Measurements from ENCODE around the gene GPATCH11. TPM values are rescaled to one million over a fixed set of nuclear protein-coding genes. Genes with fewer than 3 reads are reported as not detected.

The GPATCH11 gene
- polyA plus RNA-seq (2013, experiment 1 of 2), result 5.1 TPM
- polyA plus RNA-seq (2013, experiment 2 of 2), result 6.0 TPM

DNA sequence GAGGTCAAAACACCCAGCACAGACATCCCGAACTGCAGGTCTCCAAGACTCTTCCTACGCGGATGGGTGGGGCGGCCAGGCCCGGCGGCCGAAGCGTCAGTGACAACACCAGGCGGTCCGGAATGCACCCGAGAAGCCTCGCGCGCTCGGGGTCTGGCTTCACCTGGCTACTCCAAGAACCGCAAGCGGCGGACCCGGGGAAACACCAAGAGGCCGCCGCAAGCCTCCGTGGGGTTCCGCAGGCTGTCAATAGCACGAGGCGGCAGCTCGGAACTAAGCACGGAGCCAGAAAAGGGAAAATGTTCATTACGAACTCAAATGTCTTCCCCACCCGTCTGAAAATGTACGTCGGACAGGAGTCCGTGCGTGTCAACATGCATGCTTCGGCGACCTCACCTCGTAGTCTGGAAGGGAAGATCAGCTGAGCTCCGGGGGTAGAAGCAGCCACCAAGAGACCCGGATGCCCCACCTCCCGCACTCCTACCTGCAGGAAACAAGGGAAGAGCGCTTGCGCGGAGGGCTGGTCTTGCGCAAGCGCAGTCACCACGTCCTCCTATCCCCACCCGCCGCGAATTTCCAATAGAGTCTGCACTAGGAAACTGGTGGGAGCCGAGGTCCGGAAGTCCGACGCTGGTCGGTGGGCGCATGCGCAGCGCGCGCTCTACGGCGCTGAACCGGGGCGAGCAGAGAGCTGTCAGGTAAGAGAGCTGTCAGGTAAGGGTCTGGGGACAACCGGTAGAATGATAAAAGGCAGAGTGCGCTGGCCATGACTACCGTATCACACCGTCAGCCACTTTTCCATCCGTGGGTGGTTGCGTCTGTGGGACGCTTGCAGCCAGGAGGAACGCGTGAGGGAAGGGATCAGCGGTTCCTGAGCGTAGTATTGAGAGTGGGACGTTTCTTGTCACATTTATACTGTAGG is at the start of gene GPATCH11, which contains the start of gene HEATR5B:
Gene GPATCH11 (plus strand): TSS at position 646 of the 922 bp plus-strand sequence. CDS start 3,864 bp downstream, outside the sequence.
Gene HEATR5B (minus strand): TSS at position 500 of the 922 bp plus-strand sequence. CDS start 958 bp downstream, outside the sequence.
- under 1% methylated on average over 72 of the region's 74 CpGs for WGBS
- Histone ChIP-seq H3K27me3 (ENCODE audit: insufficient read depth, low read length) (no peaks in the 10 kb centered on the region), H3K4me3 (ENCODE audit: low read length) (peak within 1 kb of the TSS; percentile 85), H3K9me3 (ENCODE audit: insufficient read depth, low read depth, low read length) (no peaks in the 10 kb centered on the region), H3K27ac (ENCODE audit: low read depth, low read length) (peak within 1 kb of the TSS; percentile 7; the same call in 1 of the 2 replicates), H3K36me3 (ENCODE audit: insufficient read depth, low read length) (peaks cover 2% of the 10 kb centered on the region), H3K4me1 (ENCODE audit: insufficient read depth, low read length) (peaks cover 5% of the 10 kb centered on the region; the same call in 1 of the 2 replicates), H3K9ac (ENCODE audit: low read depth, low read length) (peak within 1 kb of the TSS; percentile 76)

GRCh38 chr2:37037771-37038170 is 46.5 kb upstream of the GPATCH11 start:
- Histone ChIP-seq H3K9ac (ENCODE audit: low read depth, low read length) (no peak overlapping the region), H3K9me3 (ENCODE audit: insufficient read depth, low read depth, low read length) (no peaks in the 10 kb centered on the region), H3K36me3 (ENCODE audit: insufficient read depth, low read length) (peaks cover 23% of the 10 kb centered on the region), H3K4me1 (ENCODE audit: insufficient read depth, low read length) (no peaks in the 10 kb centered on the region), H3K27ac (ENCODE audit: low read depth, low read length) (no peak overlapping the region), H3K27me3 (ENCODE audit: insufficient read depth, low read length) (no peaks in the 10 kb centered on the region), H3K4me3 (ENCODE audit: low read length) (no peak overlapping the region)
- 90% methylated on average over 1 of the region's 2 CpGs for WGBS

GRCh38 chr2:37039580-37039979 is 44.7 kb upstream of the GPATCH11 start:
- Histone ChIP-seq H3K36me3 (ENCODE audit: insufficient read depth, low read length) (peaks cover 23% of the 10 kb centered on the region), H3K4me1 (ENCODE audit: insufficient read depth, low read length) (no peaks in the 10 kb centered on the region), H3K27ac (ENCODE audit: low read depth, low read length) (no peak overlapping the region), H3K9me3 (ENCODE audit: insufficient read depth, low read depth, low read length) (no peaks in the 10 kb centered on the region), H3K9ac (ENCODE audit: low read depth, low read length) (no peak overlapping the region), H3K27me3 (ENCODE audit: insufficient read depth, low read length) (no peaks in the 10 kb centered on the region), H3K4me3 (ENCODE audit: low read length) (no peak overlapping the region)
- WGBS, result 100% methylated on average over 2 of the region's 3 CpGs

DNA sequence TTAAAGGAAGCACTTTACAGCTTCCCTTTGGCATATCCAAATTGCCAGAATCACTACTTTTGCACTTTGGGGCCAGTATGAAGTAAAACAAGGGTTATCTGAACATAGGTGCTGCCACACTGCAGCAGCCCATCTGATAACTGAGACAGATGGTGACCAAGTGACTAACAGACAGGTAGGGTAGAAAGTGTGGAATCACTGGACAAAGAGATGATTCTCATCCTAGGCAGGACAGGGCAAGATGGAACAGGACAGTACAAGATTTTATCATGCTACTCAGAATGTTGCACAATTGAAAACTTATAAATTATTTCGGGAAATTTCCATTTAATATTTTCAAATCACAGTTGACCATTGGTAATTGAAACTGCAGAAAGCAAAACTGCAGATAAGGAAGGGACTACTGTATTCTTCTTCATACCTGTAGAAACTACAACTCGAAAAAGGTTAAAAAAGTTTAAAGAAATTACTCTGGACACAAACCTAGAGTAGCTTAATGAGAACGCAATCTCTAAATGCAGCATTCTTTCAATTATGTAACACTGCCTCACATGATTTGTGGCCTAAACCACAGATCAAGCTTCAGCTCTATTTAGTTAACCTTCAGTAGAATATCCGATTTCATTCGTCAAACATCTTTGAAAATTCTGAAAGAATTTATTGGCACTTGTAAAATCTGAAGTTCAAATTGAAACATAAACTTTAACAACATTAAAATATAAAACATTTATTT is 31.6 kb upstream of the GPATCH11 start:
- Histone ChIP-seq H3K27me3 (ENCODE audit: insufficient read depth, low read length) (no peaks in the 10 kb centered on the region), H3K9me3 (ENCODE audit: insufficient read depth, low read depth, low read length) (no peaks in the 10 kb centered on the region), H3K4me1 (ENCODE audit: insufficient read depth, low read length) (no peaks in the 10 kb centered on the region), H3K4me3 (ENCODE audit: low read length) (no peak overlapping the region), H3K27ac (ENCODE audit: low read depth, low read length) (no peak overlapping the region), H3K36me3 (ENCODE audit: insufficient read depth, low read length) (peaks cover 68% of the 10 kb centered on the region), H3K9ac (ENCODE audit: low read depth, low read length) (no peak overlapping the region)
- WGBS, result 96% methylated on average over 5 of the region's 5 CpGs

DNA sequence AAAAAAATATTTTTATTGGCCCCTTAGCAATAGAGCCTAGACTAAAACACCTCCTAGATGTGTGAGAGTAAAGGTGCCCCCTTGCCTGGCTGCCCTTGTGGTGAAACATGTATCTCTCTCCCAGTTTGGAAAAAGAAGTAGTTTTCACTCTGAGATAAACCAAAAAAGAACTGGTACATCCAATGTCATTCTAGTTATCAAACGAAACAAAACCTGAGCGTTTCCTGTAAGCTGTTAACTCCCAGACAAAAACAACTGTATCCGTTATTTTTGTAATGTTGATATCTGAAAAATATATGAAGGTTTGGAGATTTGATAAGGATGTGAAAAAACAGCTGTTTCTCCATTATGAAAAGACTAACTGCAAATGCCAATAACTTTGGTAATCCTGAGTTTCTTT is 24.5 kb upstream of the GPATCH11 start:
- no peak overlapping the region for H3K27ac ChIP-seq (ENCODE audit: low read depth, low read length)
- no peaks in the 10 kb centered on the region for H3K27me3 ChIP-seq (ENCODE audit: insufficient read depth, low read length)
- peaks cover 76% of the 10 kb centered on the region for H3K36me3 ChIP-seq (ENCODE audit: insufficient read depth, low read length)
- no peaks in the 10 kb centered on the region for H3K4me1 ChIP-seq (ENCODE audit: insufficient read depth, low read length)
- no peaks in the 10 kb centered on the region for H3K9me3 ChIP-seq (ENCODE audit: insufficient read depth, low read depth, low read length)
- no peak overlapping the region for H3K9ac ChIP-seq (ENCODE audit: low read depth, low read length)
- WGBS, result 98% methylated on average over 3 of the region's 3 CpGs
- no peak overlapping the region for H3K4me3 ChIP-seq (ENCODE audit: low read length)

DNA sequence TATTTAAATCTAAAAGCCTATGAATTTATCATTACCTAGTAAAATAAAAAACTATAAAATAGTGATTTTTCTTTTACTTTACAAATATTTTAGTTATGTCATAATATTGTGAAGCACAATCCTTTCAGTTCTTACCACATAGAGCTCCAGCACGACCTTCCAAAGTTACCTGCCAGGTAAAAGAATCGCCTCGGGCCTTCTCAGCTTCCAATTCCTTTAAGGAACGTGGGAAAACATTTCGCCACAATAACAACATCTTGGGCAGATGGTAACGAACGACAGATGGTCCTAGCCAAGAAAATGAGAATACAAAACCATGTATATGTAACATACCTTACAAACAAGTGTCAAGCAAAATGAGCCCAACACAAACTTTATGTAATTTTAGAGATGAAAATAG is 23.9 kb upstream of the GPATCH11 start:
- WGBS, result 94% methylated on average over 7 of the region's 7 CpGs
- no peaks in the 10 kb centered on the region for H3K9me3 ChIP-seq (ENCODE audit: insufficient read depth, low read depth, low read length)
- no peak overlapping the region for H3K27ac ChIP-seq (ENCODE audit: low read depth, low read length)
- no peak overlapping the region for H3K4me3 ChIP-seq (ENCODE audit: low read length)
- no peaks in the 10 kb centered on the region for H3K27me3 ChIP-seq (ENCODE audit: insufficient read depth, low read length)
- H3K4me1 ChIP-seq (ENCODE audit: insufficient read depth, low read length), result no peaks in the 10 kb centered on the region
- H3K9ac ChIP-seq (ENCODE audit: low read depth, low read length), result no peak overlapping the region
- peaks cover 79% of the 10 kb centered on the region for H3K36me3 ChIP-seq (ENCODE audit: insufficient read depth, low read length)

DNA sequence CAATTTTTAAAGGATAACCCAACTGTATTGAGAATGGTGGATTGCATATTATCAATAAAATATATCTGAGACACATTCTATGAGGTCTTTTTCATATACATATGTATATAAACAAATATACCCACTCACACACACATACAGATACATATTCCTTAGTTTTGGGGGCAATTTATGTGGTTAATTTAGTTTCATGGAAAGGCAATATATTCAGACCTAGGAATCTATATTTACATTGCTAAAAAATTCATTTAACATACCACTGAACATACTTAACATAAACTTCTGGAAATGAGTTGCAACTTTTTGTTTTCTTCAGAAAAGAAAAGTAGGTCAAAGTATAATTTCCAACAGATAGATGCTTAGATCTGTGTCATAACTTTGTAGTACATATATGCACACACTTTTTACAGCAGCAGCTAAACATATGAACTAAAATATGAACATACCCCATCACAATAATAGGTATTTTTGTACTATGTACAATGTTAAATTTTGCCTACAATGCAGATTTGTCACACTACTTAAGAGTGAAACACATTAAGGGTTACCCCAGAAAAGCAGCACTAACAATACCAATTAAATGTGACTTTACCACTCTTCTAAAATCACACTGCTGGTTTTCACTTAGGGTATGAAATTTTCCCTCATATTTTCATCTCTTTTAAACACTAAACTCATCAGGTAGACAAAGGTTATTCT is 23.2 kb upstream of the GPATCH11 start:
- no peaks in the 10 kb centered on the region for H3K4me1 ChIP-seq (ENCODE audit: insufficient read depth, low read length)
- H3K27ac ChIP-seq (ENCODE audit: low read depth, low read length), result no peak overlapping the region
- no peaks in the 10 kb centered on the region for H3K9me3 ChIP-seq (ENCODE audit: insufficient read depth, low read depth, low read length)
- no peak overlapping the region for H3K9ac ChIP-seq (ENCODE audit: low read depth, low read length)
- H3K4me3 ChIP-seq (ENCODE audit: low read length), result no peak overlapping the region
- H3K27me3 ChIP-seq (ENCODE audit: insufficient read depth, low read length), result no peaks in the 10 kb centered on the region
- peaks cover 78% of the 10 kb centered on the region for H3K36me3 ChIP-seq (ENCODE audit: insufficient read depth, low read length)

DNA sequence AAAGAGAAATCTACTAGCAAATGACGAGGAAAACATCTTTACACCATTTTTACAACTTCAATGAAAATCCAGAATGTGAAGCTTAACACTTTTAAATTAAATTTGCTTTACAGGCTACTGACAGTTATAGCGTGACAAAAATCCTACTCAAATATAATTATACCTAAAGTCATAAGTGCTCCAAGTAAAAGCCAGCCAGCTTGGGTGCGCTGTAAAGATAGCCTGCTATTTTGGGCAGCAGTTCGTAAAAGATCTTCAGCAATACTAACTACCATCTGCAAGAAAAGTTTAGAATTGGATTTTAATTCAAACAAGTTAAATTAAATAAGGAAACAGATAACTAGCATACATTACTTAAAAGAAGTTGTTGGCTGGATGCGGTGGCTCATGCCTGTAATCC is 22.5 kb upstream of the GPATCH11 start:
- Histone ChIP-seq H3K36me3 (ENCODE audit: insufficient read depth, low read length) (peaks cover 72% of the 10 kb centered on the region), H3K4me3 (ENCODE audit: low read length) (no peak overlapping the region), H3K9ac (ENCODE audit: low read depth, low read length) (no peak overlapping the region), H3K9me3 (ENCODE audit: insufficient read depth, low read depth, low read length) (no peaks in the 10 kb centered on the region), H3K4me1 (ENCODE audit: insufficient read depth, low read length) (no peaks in the 10 kb centered on the region), H3K27ac (ENCODE audit: low read depth, low read length) (no peak overlapping the region), H3K27me3 (ENCODE audit: insufficient read depth, low read length) (no peaks in the 10 kb centered on the region)
- WGBS, result 95% methylated on average over 4 of the region's 5 CpGs

- Histone ChIP-seq H3K4me1 (ENCODE audit: insufficient read depth, low read length) (no peaks in the 10 kb centered on the region), H3K27me3 (ENCODE audit: insufficient read depth, low read length) (no peaks in the 10 kb centered on the region), H3K36me3 (ENCODE audit: insufficient read depth, low read length) (peaks cover 65% of the 10 kb centered on the region), H3K4me3 (ENCODE audit: low read length) (no peak overlapping the region), H3K9me3 (ENCODE audit: insufficient read depth, low read depth, low read length) (no peaks in the 10 kb centered on the region), H3K27ac (ENCODE audit: low read depth, low read length) (no peak overlapping the region; the same call in 1 of the 2 replicates), H3K9ac (ENCODE audit: low read depth, low read length) (no peak overlapping the region)
- WGBS, result 93% methylated on average over 5 of the region's 6 CpGs
Observed at GRCh38 chr2:37068686-37069085, 15.6 kb upstream of the GPATCH11 start.

GRCh38 chr2:37070931-37071330 is 13.4 kb upstream of the GPATCH11 start:
- Histone ChIP-seq H3K9me3 (ENCODE audit: insufficient read depth, low read depth, low read length) (no peaks in the 10 kb centered on the region), H3K36me3 (ENCODE audit: insufficient read depth, low read length) (peaks cover 64% of the 10 kb centered on the region), H3K4me3 (ENCODE audit: low read length) (no peak overlapping the region), H3K27ac (ENCODE audit: low read depth, low read length) (no peak overlapping the region), H3K27me3 (ENCODE audit: insufficient read depth, low read length) (no peaks in the 10 kb centered on the region), H3K4me1 (ENCODE audit: insufficient read depth, low read length) (no peaks in the 10 kb centered on the region), H3K9ac (ENCODE audit: low read depth, low read length) (no peak overlapping the region)
- WGBS, result 100% methylated on average over 2 of the region's 2 CpGs

Data from HUES64 (cell line).